ENCODE results near the gene RFX2. TPM values are rescaled to one million over a fixed set of nuclear protein-coding genes. Genes with fewer than 3 reads are reported as not detected.

RFX2 gene
- total and polyA plus RNA-seq, 4 donors = 0.67 to 5.1 (median 2.8) TPM

DNA sequence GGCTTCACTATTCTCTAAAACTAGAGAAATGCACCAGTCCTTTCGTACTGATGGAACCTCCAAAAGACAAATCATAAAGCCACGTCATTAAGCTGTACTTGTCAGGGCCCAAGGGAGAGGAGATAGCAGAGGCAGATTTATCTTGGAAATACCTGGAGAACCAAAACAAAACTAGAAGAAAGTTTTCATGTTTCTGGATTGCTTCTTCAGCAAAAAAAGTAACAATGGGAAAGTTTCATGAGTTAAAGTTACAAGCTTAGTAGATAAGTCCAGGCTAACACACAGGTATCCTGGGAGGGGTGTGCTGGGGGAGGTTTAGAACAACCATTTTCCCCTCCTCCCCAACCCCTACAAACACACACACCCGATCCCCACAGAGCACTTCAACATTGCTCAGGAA is 154.0 kb downstream of the RFX2 start (continued):
- TF ChIP-seq, protein P1, sequence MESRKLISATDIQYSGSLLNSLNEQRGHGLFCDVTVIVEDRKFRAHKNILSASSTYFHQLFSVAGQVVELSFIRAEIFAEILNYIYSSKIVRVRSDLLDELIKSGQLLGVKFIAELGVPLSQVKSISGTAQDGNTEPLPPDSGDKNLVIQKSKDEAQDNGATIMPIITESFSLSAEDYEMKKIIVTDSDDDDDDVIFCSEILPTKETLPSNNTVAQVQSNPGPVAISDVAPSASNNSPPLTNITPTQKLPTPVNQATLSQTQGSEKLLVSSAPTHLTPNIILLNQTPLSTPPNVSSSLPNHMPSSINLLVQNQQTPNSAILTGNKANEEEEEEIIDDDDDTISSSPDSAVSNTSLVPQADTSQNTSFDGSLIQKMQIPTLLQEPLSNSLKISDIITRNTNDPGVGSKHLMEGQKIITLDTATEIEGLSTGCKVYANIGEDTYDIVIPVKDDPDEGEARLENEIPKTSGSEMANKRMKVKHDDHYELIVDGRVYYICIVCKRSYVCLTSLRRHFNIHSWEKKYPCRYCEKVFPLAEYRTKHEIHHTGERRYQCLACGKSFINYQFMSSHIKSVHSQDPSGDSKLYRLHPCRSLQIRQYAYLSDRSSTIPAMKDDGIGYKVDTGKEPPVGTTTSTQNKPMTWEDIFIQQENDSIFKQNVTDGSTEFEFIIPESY (IDR thresholded peaks at IDR 0.05) = no peak
- TF ChIP-seq HNF4G (IDR thresholded peaks at IDR 0.05) (no peak), RXRA (IDR thresholded peaks at IDR 0.05) (no peak)

GRCh38 chr19:5955636-5955935 is 154.7 kb downstream of the RFX2 start:
- 88% methylated on average over 3 of the region's 3 CpGs for WGBS
- H3K9me3 ChIP-seq (ENCODE audit: control insufficient read depth in 4 of 4, low read length in 3 of 4) = no peaks in the 10 kb centered on the region
- DNase-seq (ENCODE audit: low spot score) = no peak
- H3K27me3 ChIP-seq (ENCODE audit: control insufficient read depth in 4 of 4, insufficient read depth in 4 of 4, low read length in 3 of 4) = no peaks in the 10 kb centered on the region
- no peak overlapping the region for H3K4me3 ChIP-seq (ENCODE audit: low read depth in 1 of 3, low read length in 3 of 3)
- TF ChIP-seq FOXA1 (IDR thresholded peaks at IDR 0.05) (no peak), JUND (IDR thresholded peaks at IDR 0.05) (no peak)
- H3K36me3 ChIP-seq (ENCODE audit: control insufficient read depth in 4 of 4, insufficient read depth in 3 of 4, low read depth in 1 of 4, low read length in 3 of 4) = no peaks in the 10 kb centered on the region
- no peak overlapping the region for H3K9ac ChIP-seq (ENCODE audit: low read depth in 1 of 2, low read length in 2 of 2)
- H3K4me1 ChIP-seq (ENCODE audit: control insufficient read depth in 4 of 4, insufficient read depth in 4 of 4, low read length in 3 of 4) = peaks cover 23 to 71% (median 42%) of the 10 kb centered on the region in 4 donors
- H3K27ac ChIP-seq (ENCODE audit: low read depth in 1 of 2, low read length in 2 of 2) = no peak overlapping the region

- no peak overlapping the region for H3K4me3 ChIP-seq (ENCODE audit: low read depth in 1 of 3, low read length in 3 of 3)
- DNase-seq (ENCODE audit: low spot score) = no peak
- H3K9me3 ChIP-seq (ENCODE audit: control insufficient read depth in 4 of 4, low read length in 3 of 4) = no peaks in the 10 kb centered on the region
- 60% methylated on average over 6 of the region's 6 CpGs for WGBS
- no peak overlapping the region for H3K9ac ChIP-seq (ENCODE audit: low read depth in 1 of 2, low read length in 2 of 2)
- peaks cover 0 to 4% (median 0%) of the 10 kb centered on the region in 4 donors for H3K36me3 ChIP-seq (ENCODE audit: control insufficient read depth in 4 of 4, insufficient read depth in 3 of 4, low read depth in 1 of 4, low read length in 3 of 4)
- H3K27ac ChIP-seq (ENCODE audit: low read depth in 1 of 2, low read length in 2 of 2) = peak overlapping the region; percentile 11 to 39
- no peaks in the 10 kb centered on the region for H3K27me3 ChIP-seq (ENCODE audit: control insufficient read depth in 4 of 4, insufficient read depth in 4 of 4, low read length in 3 of 4)
- H3K4me1 ChIP-seq (ENCODE audit: control insufficient read depth in 4 of 4, insufficient read depth in 4 of 4, low read length in 3 of 4) = peaks cover 18 to 69% (median 42%) of the 10 kb centered on the region in 4 donors
- TF ChIP-seq EGR1 (IDR thresholded peaks at IDR 0.05; ENCODE audit: low read depth in 2 of 2) = no peak
- TF ChIP-seq YY1 (IDR thresholded peaks at IDR 0.05) = no peak
- TF ChIP-seq RXRA (IDR thresholded peaks at IDR 0.05) = no peak
- TF ChIP-seq TAF1 (conservative IDR thresholded peaks at IDR 0.05) = no peak
- TF ChIP-seq, protein P2, sequence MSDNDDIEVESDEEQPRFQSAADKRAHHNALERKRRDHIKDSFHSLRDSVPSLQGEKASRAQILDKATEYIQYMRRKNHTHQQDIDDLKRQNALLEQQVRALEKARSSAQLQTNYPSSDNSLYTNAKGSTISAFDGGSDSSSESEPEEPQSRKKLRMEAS (IDR thresholded peaks at IDR 0.05) = no peak
Observed at GRCh38 chr19:5954293-5954692, 156.0 kb downstream of the RFX2 start.

DNA sequence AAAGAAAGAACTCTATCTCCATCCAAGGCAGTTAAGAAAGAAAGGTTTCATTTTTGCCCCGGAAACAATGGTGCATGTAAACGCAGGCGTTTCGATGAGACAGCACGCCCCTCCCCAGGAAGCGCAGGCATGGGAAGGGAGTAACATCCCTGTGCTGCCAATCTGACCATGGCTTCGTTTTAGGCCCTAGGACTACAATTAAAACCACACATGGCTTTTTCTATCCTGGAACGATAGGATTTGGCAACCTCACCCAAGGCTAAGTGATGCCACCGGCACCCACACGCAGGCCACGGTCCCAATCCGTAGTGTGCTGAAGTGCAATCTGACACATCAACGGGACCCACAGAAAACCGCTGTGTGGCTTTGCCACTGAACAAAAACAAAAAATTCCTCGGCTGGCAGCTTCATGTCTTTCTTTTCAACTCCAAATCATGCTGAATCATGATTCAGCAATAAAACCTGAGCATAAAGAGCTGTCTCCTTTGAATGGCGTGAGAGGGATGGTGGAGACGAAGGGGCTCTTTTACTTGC is 156.6 kb downstream of the RFX2 start:
- no peak for DNase-seq (ENCODE audit: low spot score)
- no peak overlapping the region for H3K9ac ChIP-seq (ENCODE audit: low read depth in 1 of 2, low read length in 2 of 2)
- 80% methylated on average over 17 of the region's 17 CpGs for WGBS
- H3K36me3 ChIP-seq (ENCODE audit: control insufficient read depth in 4 of 4, insufficient read depth in 3 of 4, low read depth in 1 of 4, low read length in 3 of 4) = peaks cover 0 to 4% (median 0%) of the 10 kb centered on the region in 4 donors
- H3K27me3 ChIP-seq (ENCODE audit: control insufficient read depth in 4 of 4, insufficient read depth in 4 of 4, low read length in 3 of 4) = no peaks in the 10 kb centered on the region
- no peak overlapping the region for H3K4me3 ChIP-seq (ENCODE audit: low read depth in 1 of 3, low read length in 3 of 3)
- H3K4me1 ChIP-seq (ENCODE audit: control insufficient read depth in 4 of 4, insufficient read depth in 4 of 4, low read length in 3 of 4) = peaks cover 13 to 69% (median 46%) of the 10 kb centered on the region in 4 donors
- no peak for TF ChIP-seq EGR1 (IDR thresholded peaks at IDR 0.05; ENCODE audit: low read depth in 2 of 2)
- TF ChIP-seq HNF4G (IDR thresholded peaks at IDR 0.05) = no peak
- no peak for TF ChIP-seq RXRA (IDR thresholded peaks at IDR 0.05)
- no peak for TF ChIP-seq GABPA (IDR thresholded peaks at IDR 0.05 in 1 of 2, conservative IDR thresholded peaks at IDR 0.05 in 1 of 2)
- no peak for TF ChIP-seq FOXA2 (IDR thresholded peaks at IDR 0.05)
- no peak for TF ChIP-seq YY1 (IDR thresholded peaks at IDR 0.05)
- no peak for TF ChIP-seq HNF4A (conservative IDR thresholded peaks at IDR 0.05)
- no peak for TF ChIP-seq ATF3 (IDR thresholded peaks at IDR 0.05)
- TF ChIP-seq SP1 (IDR thresholded peaks at IDR 0.05) = no peak
- TF ChIP-seq, protein P3, sequence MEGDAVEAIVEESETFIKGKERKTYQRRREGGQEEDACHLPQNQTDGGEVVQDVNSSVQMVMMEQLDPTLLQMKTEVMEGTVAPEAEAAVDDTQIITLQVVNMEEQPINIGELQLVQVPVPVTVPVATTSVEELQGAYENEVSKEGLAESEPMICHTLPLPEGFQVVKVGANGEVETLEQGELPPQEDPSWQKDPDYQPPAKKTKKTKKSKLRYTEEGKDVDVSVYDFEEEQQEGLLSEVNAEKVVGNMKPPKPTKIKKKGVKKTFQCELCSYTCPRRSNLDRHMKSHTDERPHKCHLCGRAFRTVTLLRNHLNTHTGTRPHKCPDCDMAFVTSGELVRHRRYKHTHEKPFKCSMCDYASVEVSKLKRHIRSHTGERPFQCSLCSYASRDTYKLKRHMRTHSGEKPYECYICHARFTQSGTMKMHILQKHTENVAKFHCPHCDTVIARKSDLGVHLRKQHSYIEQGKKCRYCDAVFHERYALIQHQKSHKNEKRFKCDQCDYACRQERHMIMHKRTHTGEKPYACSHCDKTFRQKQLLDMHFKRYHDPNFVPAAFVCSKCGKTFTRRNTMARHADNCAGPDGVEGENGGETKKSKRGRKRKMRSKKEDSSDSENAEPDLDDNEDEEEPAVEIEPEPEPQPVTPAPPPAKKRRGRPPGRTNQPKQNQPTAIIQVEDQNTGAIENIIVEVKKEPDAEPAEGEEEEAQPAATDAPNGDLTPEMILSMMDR (IDR thresholded peaks at IDR 0.05; ENCODE audit: low read depth, low read length, missing input control) = no peak
- TF ChIP-seq, protein P4, sequence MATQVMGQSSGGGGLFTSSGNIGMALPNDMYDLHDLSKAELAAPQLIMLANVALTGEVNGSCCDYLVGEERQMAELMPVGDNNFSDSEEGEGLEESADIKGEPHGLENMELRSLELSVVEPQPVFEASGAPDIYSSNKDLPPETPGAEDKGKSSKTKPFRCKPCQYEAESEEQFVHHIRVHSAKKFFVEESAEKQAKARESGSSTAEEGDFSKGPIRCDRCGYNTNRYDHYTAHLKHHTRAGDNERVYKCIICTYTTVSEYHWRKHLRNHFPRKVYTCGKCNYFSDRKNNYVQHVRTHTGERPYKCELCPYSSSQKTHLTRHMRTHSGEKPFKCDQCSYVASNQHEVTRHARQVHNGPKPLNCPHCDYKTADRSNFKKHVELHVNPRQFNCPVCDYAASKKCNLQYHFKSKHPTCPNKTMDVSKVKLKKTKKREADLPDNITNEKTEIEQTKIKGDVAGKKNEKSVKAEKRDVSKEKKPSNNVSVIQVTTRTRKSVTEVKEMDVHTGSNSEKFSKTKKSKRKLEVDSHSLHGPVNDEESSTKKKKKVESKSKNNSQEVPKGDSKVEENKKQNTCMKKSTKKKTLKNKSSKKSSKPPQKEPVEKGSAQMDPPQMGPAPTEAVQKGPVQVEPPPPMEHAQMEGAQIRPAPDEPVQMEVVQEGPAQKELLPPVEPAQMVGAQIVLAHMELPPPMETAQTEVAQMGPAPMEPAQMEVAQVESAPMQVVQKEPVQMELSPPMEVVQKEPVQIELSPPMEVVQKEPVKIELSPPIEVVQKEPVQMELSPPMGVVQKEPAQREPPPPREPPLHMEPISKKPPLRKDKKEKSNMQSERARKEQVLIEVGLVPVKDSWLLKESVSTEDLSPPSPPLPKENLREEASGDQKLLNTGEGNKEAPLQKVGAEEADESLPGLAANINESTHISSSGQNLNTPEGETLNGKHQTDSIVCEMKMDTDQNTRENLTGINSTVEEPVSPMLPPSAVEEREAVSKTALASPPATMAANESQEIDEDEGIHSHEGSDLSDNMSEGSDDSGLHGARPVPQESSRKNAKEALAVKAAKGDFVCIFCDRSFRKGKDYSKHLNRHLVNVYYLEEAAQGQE (IDR thresholded peaks at IDR 0.05) = no peak
- TF ChIP-seq, protein P1 (IDR thresholded peaks at IDR 0.05) = no peak
- H3K9me3 ChIP-seq (ENCODE audit: control insufficient read depth in 4 of 4, low read length in 3 of 4) = no peaks in the 10 kb centered on the region
- peak overlapping the region; percentile 3 to 39 for H3K27ac ChIP-seq (ENCODE audit: low read depth in 1 of 2, low read length in 2 of 2)
